Fibroblast of lung (primary cell): ENCODE results near the gene IL1RAP. TPM values are rescaled to one million over a fixed set of nuclear protein-coding genes. Genes with fewer than 3 reads are reported as not detected.

Experiments used
- DNase-seq, 2 donors: peaks; one replicate each; pipeline versions ENCODE4 v3.0.0 to v3.0.0-alpha.2; 2010; ENCODE audit warnings: low read depth in 2 of 2
- H2AFZ ChIP-seq: 2 replicates; pipeline ENCODE4 v1.5.1; 2012; ENCODE audit warnings: low read length, control low read depth, inconsistent platforms
- H3K27ac ChIP-seq: 2 replicates; pipeline ENCODE4 v1.5.1; 2011; ENCODE audit warnings: low read length, control low read depth; ENCODE audit not compliant: insufficient read depth
- H3K27me3 ChIP-seq: 2 replicates; pipeline ENCODE4 v1.5.1; 2011; ENCODE audit warnings: mild to moderate bottlenecking, low read length; ENCODE audit not compliant: control insufficient read depth, insufficient read depth
- H3K36me3 ChIP-seq: 2 replicates; pipeline ENCODE4 v1.5.1; 2011; ENCODE audit warnings: low read length; ENCODE audit not compliant: control insufficient read depth, insufficient read depth
- H3K4me1 ChIP-seq: 2 replicates; pipeline ENCODE4 v1.5.1; 2011; ENCODE audit warnings: low read length; ENCODE audit not compliant: control insufficient read depth, insufficient read depth; ENCODE audit errors: extremely low read depth
- H3K4me2 ChIP-seq: 2 replicates; pipeline ENCODE4 v1.5.1; 2011; ENCODE audit warnings: low read length, control low read depth; ENCODE audit not compliant: insufficient read depth; ENCODE audit errors: extremely low read depth
- H3K4me3 ChIP-seq, 4 experiments: fragments of 200-600 bp in 1 of 4; sonication (generic) in 1 of 4; replicated peaks in 1 of 4; 2 replicates each; pipeline ENCODE4 v1.5.1; 2011 to 2016; ENCODE audit warnings: low read length in 4 of 4, low read depth in 3 of 4, mild to moderate bottlenecking in 3 of 4, control low read depth in 2 of 4, inconsistent platforms in 1 of 4, mixed read lengths in 1 of 4; ENCODE audit not compliant: insufficient read depth in 1 of 4; ENCODE audit errors: control extremely low read depth in 1 of 4
- H3K79me2 ChIP-seq: 2 replicates; pipeline ENCODE4 v1.5.1; 2012; ENCODE audit warnings: mild to moderate bottlenecking, low read length, inconsistent platforms; ENCODE audit not compliant: control insufficient read depth, insufficient read depth
- H3K9ac ChIP-seq: 2 replicates; pipeline ENCODE4 v1.5.1; 2011; ENCODE audit warnings: mild to moderate bottlenecking, low read length, control low read depth; ENCODE audit not compliant: insufficient read depth
- H3K9me3 ChIP-seq: 2 replicates; pipeline ENCODE4 v1.5.1; 2012; ENCODE audit warnings: low read depth, low read length; ENCODE audit not compliant: control insufficient read depth, insufficient read depth
- H4K20me1 ChIP-seq: 2 replicates; pipeline ENCODE4 v1.5.1; 2011; ENCODE audit warnings: low read length; ENCODE audit not compliant: control insufficient read depth, insufficient read depth; ENCODE audit errors: extremely low read depth
- EZH2 ChIP-seq: IDR thresholded peaks from 2 replicates; pipeline ENCODE4 v1.5.1; 2012; ENCODE audit warnings: low read length, control low read depth, mild to moderate bottlenecking; ENCODE audit errors: missing control alignments
- polyA plus RNA-seq, 2 donors: library from polyadenylated mRNA; depleted of rRNA in 1 of 2; stranded (reverse) in 1 of 2; unstranded in 1 of 2; fragments of >200 nt; gene quantifications; 2 replicates each; pipeline ENCODE4 v1.2.1, GENCODE V29; 2011 to 2012; ENCODE audit warnings: missing spikeins in 1 of 2
- total RNA-seq: library from RNA; depleted of rRNA; stranded (reverse); fragments of >200 nt; gene quantifications from 2 replicates; pipeline ENCODE4 v1.2.1, GENCODE V29; 2014
- TF ChIP-seq, protein P1 (sequence below), 2 donors: IDR thresholded peaks in 1 of 2; conservative IDR thresholded peaks in 1 of 2; 1 replicate in 1 of 2; 2 replicates in 1 of 2; pipeline ENCODE4 v1.5.1; 2011 to 2012; ENCODE audit warnings: low read length in 2 of 2, control low read depth in 1 of 2, inconsistent platforms in 1 of 2, low read depth in 1 of 2, mild to moderate bottlenecking in 1 of 2

The IL1RAP gene
- total and polyA plus RNA-seq, 2 donors (not counting 1 experiment from before 2014, with no cell fraction given): 10.2 to 12.6 TPM

DNA sequence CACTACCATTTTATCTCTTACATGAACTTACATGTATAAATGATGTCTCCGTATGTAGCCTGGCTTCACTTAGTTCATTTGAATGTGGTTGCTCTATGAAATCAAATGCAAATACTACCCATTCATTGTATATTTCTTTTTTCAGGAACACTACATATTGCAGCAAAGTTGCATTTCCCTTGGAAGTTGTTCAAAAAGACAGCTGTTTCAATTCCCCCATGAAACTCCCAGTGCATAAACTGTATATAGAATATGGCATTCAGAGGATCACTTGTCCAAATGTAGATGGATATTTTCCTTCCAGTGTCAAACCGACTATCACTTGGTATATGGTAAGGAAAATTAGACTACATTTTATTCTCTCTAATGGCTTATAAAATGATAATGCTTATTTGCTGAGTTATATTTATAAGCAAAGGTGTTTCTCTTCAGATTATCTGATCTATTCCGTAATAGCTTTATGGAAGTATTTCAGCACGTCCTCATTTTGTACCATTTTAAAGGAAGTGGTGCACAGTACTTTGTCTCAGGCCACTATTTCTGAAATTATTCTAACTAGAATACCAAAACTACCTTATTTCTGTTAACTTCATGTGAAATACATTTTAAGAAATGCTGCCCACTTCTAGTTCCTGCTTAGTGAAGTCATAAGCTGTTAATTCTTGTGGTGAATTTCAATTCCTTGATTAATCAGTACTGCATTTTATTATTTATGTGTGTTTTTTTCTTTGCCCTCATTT is 95.1 kb downstream of the IL1RAP start:
- H3K9me3 ChIP-seq: no peaks in the 10 kb centered on the region
- no peak overlapping the region for H3K4me2 ChIP-seq
- no peak overlapping the region for H2AFZ ChIP-seq
- TF ChIP-seq, protein P1, sequence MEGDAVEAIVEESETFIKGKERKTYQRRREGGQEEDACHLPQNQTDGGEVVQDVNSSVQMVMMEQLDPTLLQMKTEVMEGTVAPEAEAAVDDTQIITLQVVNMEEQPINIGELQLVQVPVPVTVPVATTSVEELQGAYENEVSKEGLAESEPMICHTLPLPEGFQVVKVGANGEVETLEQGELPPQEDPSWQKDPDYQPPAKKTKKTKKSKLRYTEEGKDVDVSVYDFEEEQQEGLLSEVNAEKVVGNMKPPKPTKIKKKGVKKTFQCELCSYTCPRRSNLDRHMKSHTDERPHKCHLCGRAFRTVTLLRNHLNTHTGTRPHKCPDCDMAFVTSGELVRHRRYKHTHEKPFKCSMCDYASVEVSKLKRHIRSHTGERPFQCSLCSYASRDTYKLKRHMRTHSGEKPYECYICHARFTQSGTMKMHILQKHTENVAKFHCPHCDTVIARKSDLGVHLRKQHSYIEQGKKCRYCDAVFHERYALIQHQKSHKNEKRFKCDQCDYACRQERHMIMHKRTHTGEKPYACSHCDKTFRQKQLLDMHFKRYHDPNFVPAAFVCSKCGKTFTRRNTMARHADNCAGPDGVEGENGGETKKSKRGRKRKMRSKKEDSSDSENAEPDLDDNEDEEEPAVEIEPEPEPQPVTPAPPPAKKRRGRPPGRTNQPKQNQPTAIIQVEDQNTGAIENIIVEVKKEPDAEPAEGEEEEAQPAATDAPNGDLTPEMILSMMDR (conservative IDR thresholded peaks at IDR 0.05 in 1 of 2, IDR thresholded peaks at IDR 0.05 in 1 of 2; ENCODE audit: low read depth in 1 of 2, low read length in 2 of 2): no peak
- TF ChIP-seq EZH2: no peak
- H3K27ac ChIP-seq: no peak overlapping the region
- no peaks in the 10 kb centered on the region for H3K27me3 ChIP-seq
- H3K36me3 ChIP-seq: no peaks in the 10 kb centered on the region
- no peaks in the 10 kb centered on the region for H4K20me1 ChIP-seq
- H3K79me2 ChIP-seq: no peaks in the 10 kb centered on the region
- H3K4me3 ChIP-seq: no peak overlapping the region
- H3K9ac ChIP-seq: no peak overlapping the region
- H3K4me1 ChIP-seq: no peaks in the 10 kb centered on the region
- peak; percentile 7 to 85 for DNase-seq

DNA sequence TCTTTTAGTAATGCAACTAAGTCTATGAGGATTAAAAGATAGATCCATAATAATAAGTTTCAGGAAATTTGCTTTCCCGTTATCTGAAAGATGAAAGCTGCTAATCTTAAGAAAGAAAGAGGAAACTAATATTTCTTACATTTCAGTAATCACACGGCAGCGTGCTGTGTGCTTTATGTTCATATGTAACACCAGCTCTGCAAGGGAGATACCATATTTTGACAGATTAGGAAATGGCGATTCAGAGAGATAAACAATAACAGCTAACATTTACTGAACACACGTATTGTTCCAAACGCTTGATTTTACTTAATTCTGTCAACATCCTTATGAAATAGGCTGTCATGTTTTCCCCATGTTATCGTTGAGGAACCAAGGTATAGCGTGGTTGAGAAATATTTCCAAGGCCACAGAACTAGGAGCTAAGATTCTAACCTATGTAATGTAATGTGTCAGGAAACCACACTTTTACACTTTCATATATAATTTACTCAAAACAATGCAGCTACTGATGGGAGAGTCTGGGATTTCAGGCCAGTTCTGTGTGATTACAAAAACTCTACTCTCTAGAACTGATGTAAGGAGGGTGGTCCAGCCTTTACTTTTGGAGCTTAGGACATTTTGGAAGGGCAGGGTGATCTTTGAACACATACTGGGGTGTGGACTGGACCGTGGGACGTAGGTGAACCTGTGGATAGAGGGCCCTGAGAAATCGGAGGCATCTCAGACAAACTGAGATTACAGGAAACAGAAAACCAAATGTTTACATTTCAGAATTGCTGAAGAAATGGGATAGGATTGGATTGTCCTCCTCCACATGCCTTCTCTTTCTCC is 100.6 kb downstream of the IL1RAP start:
- H3K9ac ChIP-seq: no peak overlapping the region
- no peaks in the 10 kb centered on the region for H3K9me3 ChIP-seq
- TF ChIP-seq, protein P1 (conservative IDR thresholded peaks at IDR 0.05 in 1 of 2, IDR thresholded peaks at IDR 0.05 in 1 of 2; ENCODE audit: low read depth in 1 of 2, low read length in 2 of 2): no peak
- no peak for TF ChIP-seq EZH2
- H3K27ac ChIP-seq: no peak overlapping the region
- H3K4me3 ChIP-seq: no peak overlapping the region
- H3K27me3 ChIP-seq: no peaks in the 10 kb centered on the region
- H3K79me2 ChIP-seq: no peaks in the 10 kb centered on the region
- H3K36me3 ChIP-seq: no peaks in the 10 kb centered on the region
- no peak overlapping the region for H3K4me2 ChIP-seq
- H2AFZ ChIP-seq: no peak overlapping the region
- H4K20me1 ChIP-seq: no peaks in the 10 kb centered on the region
- no peaks in the 10 kb centered on the region for H3K4me1 ChIP-seq
- no peak for DNase-seq

DNA sequence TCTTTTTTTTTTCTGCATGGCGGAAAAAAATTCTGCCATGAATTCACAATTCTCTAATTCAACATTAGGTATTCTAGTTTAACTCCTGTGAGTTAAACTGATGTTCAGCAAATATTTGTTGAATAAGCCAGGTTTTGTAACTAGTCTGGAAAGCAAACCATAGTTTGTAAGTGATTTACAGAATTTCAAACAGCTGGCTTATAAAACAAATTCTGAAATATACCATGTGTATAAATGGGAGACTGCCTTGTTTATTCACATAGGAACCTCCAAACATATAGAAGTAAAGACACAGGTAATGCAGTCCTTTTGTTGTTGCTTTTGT is 101.1 kb downstream of the IL1RAP start:
- Histone ChIP-seq H3K4me2 (no peak overlapping the region), H3K4me1 (no peaks in the 10 kb centered on the region), H3K4me3 (no peak overlapping the region), H2AFZ (no peak overlapping the region), H3K9ac (no peak overlapping the region), H3K27me3 (no peaks in the 10 kb centered on the region), H3K79me2 (no peaks in the 10 kb centered on the region), H3K36me3 (no peaks in the 10 kb centered on the region), H4K20me1 (no peaks in the 10 kb centered on the region), H3K9me3 (no peaks in the 10 kb centered on the region), H3K27ac (no peak overlapping the region)
- DNase-seq: no peak
- TF ChIP-seq, protein P1 (conservative IDR thresholded peaks at IDR 0.05 in 1 of 2, IDR thresholded peaks at IDR 0.05 in 1 of 2; ENCODE audit: low read depth in 1 of 2, low read length in 2 of 2): no peak
- TF ChIP-seq EZH2: no peak
